ENCODE data around the gene GIPC3.

The GIPC3 gene

GRCh38 chr19:3634496-3635045, 49.3 kb downstream of the GIPC3 start:
- in situ Hi-C loops (cut with MboI; ENCODE audit: low sequenced_read_pairs) = no loop called here

- in situ Hi-C loops (cut with MboI; ENCODE audit: low sequenced_read_pairs) = no loop called here
These were observed 51.2 kb downstream of the GIPC3 start for GRCh38 chr19:3636506-3636905.

- in situ Hi-C loops (cut with MboI; ENCODE audit: low sequenced_read_pairs) = no loop called here
These were observed 51.7 kb downstream of the GIPC3 start for GRCh38 chr19:3636962-3637361.

- in situ Hi-C loops (cut with MboI; ENCODE audit: low sequenced_read_pairs) = no loop called here
These were observed 52.3 kb downstream of the GIPC3 start for GRCh38 chr19:3637621-3638020.

- in situ Hi-C loops (cut with MboI; ENCODE audit: low sequenced_read_pairs) = no loop called here
These were observed 53.2 kb downstream of the GIPC3 start for GRCh38 chr19:3638208-3639193.

- in situ Hi-C loops (cut with MboI; ENCODE audit: low sequenced_read_pairs) = no loop called here
These were observed 54.2 kb downstream of the GIPC3 start for GRCh38 chr19:3639479-3639878.

- in situ Hi-C loops (cut with MboI; ENCODE audit: low sequenced_read_pairs) = no loop called here
These were observed 56.4 kb downstream of the GIPC3 start for GRCh38 chr19:3641515-3642269.

GRCh38 chr19:3642296-3642695, 57.0 kb downstream of the GIPC3 start:
- in situ Hi-C loops (cut with MboI; ENCODE audit: low sequenced_read_pairs) = no loop called here
